HEK293 (cell line): ENCODE data around the gene PRXL2B.

Experiments used
- CTCF ChIA-PET: fragments of 350-600 bp; formaldehyde crosslinking; extraction: SDS; loops from one replicate; lab custom pipeline; 2021; ENCODE audit warnings: antibody characterized with exemption; lab: Yijun Ruan, JAX
- POLR2A ChIA-PET: fragments of 300-600 bp; formaldehyde crosslinking; extraction: SDS; loops from one replicate; lab custom pipeline; 2020; ENCODE audit warnings: antibody characterized with exemption, inconsistent platforms; lab: Yijun Ruan, JAX
- H3K27ac ChIP-seq: fragments of 200-500 bp; sonication (Bioruptor generic); 2 replicates; pipeline ENCODE4 v1.5.1; 2014; ENCODE audit warnings: low read depth, low read length, control low read depth, inconsistent platforms; ENCODE audit errors: extremely low read depth
- H3K36me3 ChIP-seq, 2 experiments: fragments of 200-500 bp in 1 of 2; sonication (Bioruptor generic) in 1 of 2; 1 replicate in 1 of 2; 2 replicates in 1 of 2; pipeline ENCODE4 v1.5.1; 2014 to 2017; ENCODE audit warnings: inconsistent platforms in 2 of 2, low read length in 2 of 2; ENCODE audit not compliant: control insufficient read depth in 2 of 2, insufficient read depth in 1 of 2
- H3K4me1 ChIP-seq: fragments of 200-500 bp; sonication (Bioruptor generic); 2 replicates; pipeline ENCODE4 v1.5.1; 2014; ENCODE audit warnings: mild to moderate bottlenecking, low read length, inconsistent platforms; ENCODE audit not compliant: control insufficient read depth, insufficient read depth
- H3K4me3 ChIP-seq: 2 replicates; pipeline ENCODE4 v1.5.1; 2011; ENCODE audit warnings: low read depth, mild to moderate bottlenecking, control low read depth, low read length, moderate library complexity
- H3K9me3 ChIP-seq: fragments of 200-500 bp; sonication (Bioruptor generic); 2 replicates; pipeline ENCODE4 v1.5.1; 2014; ENCODE audit warnings: low read depth, low read length, inconsistent platforms; ENCODE audit not compliant: control insufficient read depth, insufficient read depth
- GLI4 ChIP-seq: fragments of 450-650 bp; formaldehyde crosslinking; IDR thresholded peaks from 2 replicates; pipeline ENCODE4 v1.5.1; 2016; ENCODE audit warnings: missing biosample characterization, missing genetic modification characterization
- HOXC10 ChIP-seq: sonication (generic); formaldehyde crosslinking; IDR thresholded peaks from 2 replicates; pipeline ENCODE4 v1.8.1; 2023; ENCODE audit warnings: mild to moderate bottlenecking, missing genetic modification reagents
- SP2 ChIP-seq: fragments of 450-650 bp; formaldehyde crosslinking; IDR thresholded peaks from 2 replicates; pipeline ENCODE4 v1.5.1; 2016; ENCODE audit warnings: missing biosample characterization, missing genetic modification characterization
- ZBTB44 ChIP-seq: fragments of 450-650 bp; IDR thresholded peaks from 2 replicates; pipeline ENCODE4 v1.5.1; 2018; ENCODE audit warnings: missing biosample characterization, mild to moderate bottlenecking, missing genetic modification characterization
- ZIC2 ChIP-seq: fragments of 450-650 bp; formaldehyde crosslinking; IDR thresholded peaks from 2 replicates; pipeline ENCODE4 v1.5.1; 2016; ENCODE audit warnings: missing biosample characterization, missing genetic modification characterization
- ZNF121 ChIP-seq: fragments of 450-650 bp; formaldehyde crosslinking; IDR thresholded peaks from 2 replicates; pipeline ENCODE4 v1.5.1; 2016; ENCODE audit warnings: missing biosample characterization, missing genetic modification characterization
- ZNF26 ChIP-seq: fragments of 450-650 bp; formaldehyde crosslinking; IDR thresholded peaks from 2 replicates; pipeline ENCODE4 v1.5.1; 2016; ENCODE audit warnings: missing biosample characterization, missing genetic modification characterization
- ZNF311 ChIP-seq: fragments of 450-650 bp; formaldehyde crosslinking; IDR thresholded peaks from 2 replicates; pipeline ENCODE4 v1.5.1; 2017; ENCODE audit warnings: missing biosample characterization, missing genetic modification characterization, borderline replicate concordance
- ZNF324 ChIP-seq: fragments of 450-650 bp; formaldehyde crosslinking; IDR thresholded peaks from 2 replicates; pipeline ENCODE4 v1.5.1; 2016; ENCODE audit warnings: missing biosample characterization, missing genetic modification characterization
- ZNF335 ChIP-seq: fragments of 450-650 bp; formaldehyde crosslinking; conservative IDR thresholded peaks from 2 replicates; pipeline ENCODE4 v1.5.1; 2016; ENCODE audit warnings: missing biosample characterization, missing genetic modification characterization
- ZNF426 ChIP-seq: fragments of 450-650 bp; formaldehyde crosslinking; IDR thresholded peaks from 2 replicates; pipeline ENCODE4 v1.5.1; 2017; ENCODE audit warnings: missing biosample characterization, missing genetic modification characterization, mild to moderate bottlenecking, inconsistent platforms, moderate library complexity
- ZNF488 ChIP-seq: fragments of 450-650 bp; formaldehyde crosslinking; IDR thresholded peaks from 2 replicates; pipeline ENCODE4 v1.5.1; 2016; ENCODE audit warnings: missing biosample characterization, missing genetic modification characterization
- ZNF510 ChIP-seq: fragments of 450-650 bp; formaldehyde crosslinking; IDR thresholded peaks from 2 replicates; pipeline ENCODE4 v1.5.1; 2018; ENCODE audit warnings: mild to moderate bottlenecking, missing genetic modification characterization, missing biosample characterization; ENCODE audit not compliant: insufficient replicate concordance
- ZNF549 ChIP-seq: fragments of 450-650 bp; IDR thresholded peaks from 2 replicates; pipeline ENCODE4 v1.5.1; 2018; ENCODE audit warnings: missing biosample characterization, missing genetic modification characterization, mild to moderate bottlenecking, inconsistent platforms, moderate library complexity
- ZNF561 ChIP-seq: fragments of 450-650 bp; IDR thresholded peaks from 2 replicates; pipeline ENCODE4 v1.5.1; 2018; ENCODE audit warnings: missing biosample characterization, missing genetic modification characterization, borderline replicate concordance
- ZNF600 ChIP-seq: fragments of 450-650 bp; formaldehyde crosslinking; IDR thresholded peaks from 2 replicates; pipeline ENCODE4 v1.5.1; 2016; ENCODE audit warnings: missing biosample characterization, missing genetic modification characterization
- ZNF785 ChIP-seq: fragments of 450-650 bp; formaldehyde crosslinking; IDR thresholded peaks from 2 replicates; pipeline ENCODE4 v1.5.1; 2016; ENCODE audit warnings: missing biosample characterization, missing genetic modification characterization
- ZSCAN23 ChIP-seq: fragments of 450-650 bp; formaldehyde crosslinking; IDR thresholded peaks from 2 replicates; pipeline ENCODE4 v1.5.1; 2016; ENCODE audit warnings: missing biosample characterization, missing genetic modification characterization
- ZXDB ChIP-seq: fragments of 450-650 bp; formaldehyde crosslinking; IDR thresholded peaks from 2 replicates; pipeline ENCODE4 v1.5.1; 2016; ENCODE audit warnings: missing biosample characterization, missing genetic modification characterization
- TF ChIP-seq, protein P1 (sequence below): fragments of 450-650 bp; formaldehyde crosslinking; IDR thresholded peaks from 2 replicates; pipeline ENCODE4 v1.5.1; 2016; ENCODE audit warnings: missing biosample characterization, missing genetic modification characterization, borderline replicate concordance
- TF ChIP-seq, protein P2 (sequence below): fragments of 450-650 bp; formaldehyde crosslinking; IDR thresholded peaks from 2 replicates; pipeline ENCODE4 v1.5.1; 2016; ENCODE audit warnings: missing biosample characterization, missing genetic modification characterization
- TF ChIP-seq, protein P3 (sequence below): fragments of 450-650 bp; formaldehyde crosslinking; IDR thresholded peaks from 2 replicates; pipeline ENCODE4 v1.5.1; 2016; ENCODE audit warnings: missing biosample characterization, missing genetic modification characterization, low read depth

The PRXL2B gene

GRCh38 chr1:2585318-2586092, 1.1 kb upstream of the PRXL2B start:
- peaks cover 4% of the 10 kb centered on the region for H3K4me1 ChIP-seq
- peak overlapping the region; percentile 45; the same call in 1 of the 2 replicates for H3K27ac ChIP-seq
- ChIA-PET POLR2A (interaction anchor here (0.7 to 1.1 kb wide), 7 partner anchors 14 to 55 kb away, joined by 3 to 5 read pairs (median 3); no protein-coding TSS in a partner anchor), CTCF (interaction anchor here (0.7 to 0.9 kb wide), 3 partner anchors 171 to 373 kb away, joined by 3 read pairs; no protein-coding TSS in a partner anchor)
- H3K4me3 ChIP-seq: peak overlapping the region; percentile 73
- peaks cover 0 to 16% of the 10 kb centered on the region in 2 experiments; a peak in 1 of 3 replicates for H3K36me3 ChIP-seq
- no peaks in the 10 kb centered on the region for H3K9me3 ChIP-seq
- TF ChIP-seq ZNF510: no peak
- no peak for TF ChIP-seq GLI4 (tag by site-specific recombination)
- no peak for TF ChIP-seq ZNF549 (tag by site-specific recombination)
- peak; percentile 98 for TF ChIP-seq ZNF600 (tag by site-specific recombination)
- TF ChIP-seq ZNF561 (tag by site-specific recombination): no peak
- no peak for TF ChIP-seq ZNF121 (tag by site-specific recombination)
- no peak for TF ChIP-seq ZNF488 (tag by site-specific recombination)
- peak; percentile 8; the same call in 1 of the 2 replicates for TF ChIP-seq ZIC2
- TF ChIP-seq ZNF426 (tag by site-specific recombination): no peak
- no peak for TF ChIP-seq ZNF785 (tag by site-specific recombination)
- TF ChIP-seq ZNF311 (tag by site-specific recombination): no peak
- no peak for TF ChIP-seq ZNF26 (tag by site-specific recombination)
- peak; percentile 98 for TF ChIP-seq ZNF335
- TF ChIP-seq ZXDB (tag by site-specific recombination): peak; percentile 33; the same call in 1 of the 2 replicates
- 0 out of 2 replicates have a peak, but pooled peaks have one; percentile 31 for TF ChIP-seq SP2
- TF ChIP-seq ZBTB44: no peak
- TF ChIP-seq, protein P1, sequence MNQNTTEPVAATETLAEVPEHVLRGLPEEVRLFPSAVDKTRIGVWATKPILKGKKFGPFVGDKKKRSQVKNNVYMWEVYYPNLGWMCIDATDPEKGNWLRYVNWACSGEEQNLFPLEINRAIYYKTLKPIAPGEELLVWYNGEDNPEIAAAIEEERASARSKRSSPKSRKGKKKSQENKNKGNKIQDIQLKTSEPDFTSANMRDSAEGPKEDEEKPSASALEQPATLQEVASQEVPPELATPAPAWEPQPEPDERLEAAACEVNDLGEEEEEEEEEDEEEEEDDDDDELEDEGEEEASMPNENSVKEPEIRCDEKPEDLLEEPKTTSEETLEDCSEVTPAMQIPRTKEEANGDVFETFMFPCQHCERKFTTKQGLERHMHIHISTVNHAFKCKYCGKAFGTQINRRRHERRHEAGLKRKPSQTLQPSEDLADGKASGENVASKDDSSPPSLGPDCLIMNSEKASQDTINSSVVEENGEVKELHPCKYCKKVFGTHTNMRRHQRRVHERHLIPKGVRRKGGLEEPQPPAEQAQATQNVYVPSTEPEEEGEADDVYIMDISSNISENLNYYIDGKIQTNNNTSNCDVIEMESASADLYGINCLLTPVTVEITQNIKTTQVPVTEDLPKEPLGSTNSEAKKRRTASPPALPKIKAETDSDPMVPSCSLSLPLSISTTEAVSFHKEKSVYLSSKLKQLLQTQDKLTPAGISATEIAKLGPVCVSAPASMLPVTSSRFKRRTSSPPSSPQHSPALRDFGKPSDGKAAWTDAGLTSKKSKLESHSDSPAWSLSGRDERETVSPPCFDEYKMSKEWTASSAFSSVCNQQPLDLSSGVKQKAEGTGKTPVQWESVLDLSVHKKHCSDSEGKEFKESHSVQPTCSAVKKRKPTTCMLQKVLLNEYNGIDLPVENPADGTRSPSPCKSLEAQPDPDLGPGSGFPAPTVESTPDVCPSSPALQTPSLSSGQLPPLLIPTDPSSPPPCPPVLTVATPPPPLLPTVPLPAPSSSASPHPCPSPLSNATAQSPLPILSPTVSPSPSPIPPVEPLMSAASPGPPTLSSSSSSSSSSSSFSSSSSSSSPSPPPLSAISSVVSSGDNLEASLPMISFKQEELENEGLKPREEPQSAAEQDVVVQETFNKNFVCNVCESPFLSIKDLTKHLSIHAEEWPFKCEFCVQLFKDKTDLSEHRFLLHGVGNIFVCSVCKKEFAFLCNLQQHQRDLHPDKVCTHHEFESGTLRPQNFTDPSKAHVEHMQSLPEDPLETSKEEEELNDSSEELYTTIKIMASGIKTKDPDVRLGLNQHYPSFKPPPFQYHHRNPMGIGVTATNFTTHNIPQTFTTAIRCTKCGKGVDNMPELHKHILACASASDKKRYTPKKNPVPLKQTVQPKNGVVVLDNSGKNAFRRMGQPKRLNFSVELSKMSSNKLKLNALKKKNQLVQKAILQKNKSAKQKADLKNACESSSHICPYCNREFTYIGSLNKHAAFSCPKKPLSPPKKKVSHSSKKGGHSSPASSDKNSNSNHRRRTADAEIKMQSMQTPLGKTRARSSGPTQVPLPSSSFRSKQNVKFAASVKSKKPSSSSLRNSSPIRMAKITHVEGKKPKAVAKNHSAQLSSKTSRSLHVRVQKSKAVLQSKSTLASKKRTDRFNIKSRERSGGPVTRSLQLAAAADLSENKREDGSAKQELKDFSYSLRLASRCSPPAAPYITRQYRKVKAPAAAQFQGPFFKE: no peak
- TF ChIP-seq HOXC10 (CRISPR knock-in tag): no peak
- TF ChIP-seq, protein P2, sequence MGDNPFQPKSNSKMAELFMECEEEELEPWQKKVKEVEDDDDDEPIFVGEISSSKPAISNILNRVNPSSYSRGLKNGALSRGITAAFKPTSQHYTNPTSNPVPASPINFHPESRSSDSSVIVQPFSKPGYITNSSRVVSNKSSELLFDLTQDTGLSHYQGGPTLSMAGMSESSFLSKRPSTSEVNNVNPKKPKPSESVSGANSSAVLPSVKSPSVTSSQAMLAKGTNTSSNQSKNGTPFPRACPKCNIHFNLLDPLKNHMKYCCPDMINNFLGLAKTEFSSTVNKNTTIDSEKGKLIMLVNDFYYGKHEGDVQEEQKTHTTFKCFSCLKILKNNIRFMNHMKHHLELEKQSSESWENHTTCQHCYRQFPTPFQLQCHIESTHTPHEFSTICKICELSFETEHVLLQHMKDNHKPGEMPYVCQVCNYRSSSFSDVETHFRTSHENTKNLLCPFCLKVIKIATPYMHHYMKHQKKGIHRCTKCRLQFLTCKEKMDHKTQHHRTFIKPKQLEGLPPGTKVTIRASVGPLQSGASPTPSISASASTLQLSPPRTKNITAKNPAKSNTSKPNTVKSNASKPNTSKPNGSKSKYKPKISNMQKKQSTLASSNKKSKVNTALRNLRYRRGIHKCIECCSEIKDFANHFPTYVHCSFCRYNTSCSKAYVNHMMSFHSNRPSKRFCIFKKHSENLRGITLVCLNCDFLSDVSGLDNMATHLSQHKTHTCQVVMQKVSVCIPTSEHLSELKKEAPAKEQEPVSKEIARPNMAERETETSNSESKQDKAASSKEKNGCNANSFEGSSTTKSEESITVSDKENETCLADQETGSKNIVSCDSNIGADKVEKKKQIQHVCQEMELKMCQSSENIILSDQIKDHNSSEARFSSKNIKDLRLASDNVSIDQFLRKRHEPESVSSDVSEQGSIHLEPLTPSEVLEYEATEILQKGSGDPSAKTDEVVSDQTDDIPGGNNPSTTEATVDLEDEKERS (tag by site-specific recombination): no peak
- TF ChIP-seq ZSCAN23 (tag by site-specific recombination): no peak
- TF ChIP-seq, protein P3, sequence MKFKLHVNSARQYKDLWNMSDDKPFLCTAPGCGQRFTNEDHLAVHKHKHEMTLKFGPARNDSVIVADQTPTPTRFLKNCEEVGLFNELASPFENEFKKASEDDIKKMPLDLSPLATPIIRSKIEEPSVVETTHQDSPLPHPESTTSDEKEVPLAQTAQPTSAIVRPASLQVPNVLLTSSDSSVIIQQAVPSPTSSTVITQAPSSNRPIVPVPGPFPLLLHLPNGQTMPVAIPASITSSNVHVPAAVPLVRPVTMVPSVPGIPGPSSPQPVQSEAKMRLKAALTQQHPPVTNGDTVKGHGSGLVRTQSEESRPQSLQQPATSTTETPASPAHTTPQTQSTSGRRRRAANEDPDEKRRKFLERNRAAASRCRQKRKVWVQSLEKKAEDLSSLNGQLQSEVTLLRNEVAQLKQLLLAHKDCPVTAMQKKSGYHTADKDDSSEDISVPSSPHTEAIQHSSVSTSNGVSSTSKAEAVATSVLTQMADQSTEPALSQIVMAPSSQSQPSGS (tag by site-specific recombination): no peak
- no peak for TF ChIP-seq ZNF324 (tag by site-specific recombination)
